ENCODE results near the gene ZBTB16. TPM values are rescaled to one million over a fixed set of nuclear protein-coding genes. Genes with fewer than 3 reads are reported as not detected.
A peak's percentile ranks its signal among the peaks of the same experiment; 100 is the strongest.

ZBTB16 gene
- polyA plus RNA-seq, 3 donors: 4.1 to 12.3 (median 8.3) TPM

DNA sequence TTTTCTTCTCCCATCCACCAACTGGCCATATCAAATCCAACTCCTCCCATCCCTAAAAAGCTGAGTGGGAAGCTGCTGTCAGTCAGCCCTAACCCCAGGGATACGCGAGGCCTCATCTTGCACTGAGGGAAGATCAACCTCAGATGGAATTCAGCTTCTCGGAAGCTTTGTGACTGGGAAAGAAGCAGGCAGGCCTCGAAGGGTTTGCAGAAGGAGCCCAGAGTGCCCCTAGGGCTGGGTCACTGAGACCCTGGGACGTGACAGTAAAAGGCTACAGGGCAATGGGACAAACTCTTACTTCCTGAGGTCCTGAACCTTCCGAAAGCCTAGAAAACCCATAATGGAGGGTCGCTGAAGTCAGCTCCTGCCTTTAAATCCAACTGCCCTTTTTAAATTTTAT is 202.3 kb downstream of the ZBTB16 start:
- no peak overlapping the region for H3K4me3 Mint-ChIP-seq
- Histone ChIP-seq H3K4me2 (replicated peaks; ENCODE audit: extremely low read depth, low read length, poor library complexity, severe bottlenecking) (no peak overlapping the region), H2AFZ (ENCODE audit: insufficient read depth, low read depth, low read length, poor library complexity, severe bottlenecking) (no peak overlapping the region), H3K4me1 (ENCODE audit: control insufficient read depth in 1 of 2, insufficient read depth in 2 of 2, low read length in 2 of 2) (peaks cover 28% of the 10 kb centered on the region in 2 donors), H4K20me1 (ENCODE audit: insufficient read depth, low read length) (no peaks in the 10 kb centered on the region), H3K9me3 (replicated peaks in 1 of 2; ENCODE audit: control insufficient read depth in 1 of 2, insufficient read depth in 1 of 2, low read length in 2 of 2) (no peaks in the 10 kb centered on the region), H3K4me3 (replicated peaks in 1 of 3; ENCODE audit: low read depth in 2 of 3, low read length in 3 of 3) (no peak overlapping the region), H3K27me3 (ENCODE audit: control insufficient read depth in 2 of 2, insufficient read depth in 2 of 2, low read length in 2 of 2) (peaks cover 0 to 4% of the 10 kb centered on the region in 2 donors), H3K27ac (ENCODE audit: low read depth in 1 of 2, low read length in 2 of 2) (no peak overlapping the region), H3K79me2 (ENCODE audit: insufficient read depth, low read length) (no peaks in the 10 kb centered on the region), H3K36me3 (replicated peaks in 1 of 2; ENCODE audit: control insufficient read depth in 1 of 2, insufficient read depth in 2 of 2, low read length in 2 of 2) (no peaks in the 10 kb centered on the region), H3K9ac (ENCODE audit: insufficient read depth, low read length, poor library complexity, severe bottlenecking) (no peak overlapping the region)
- intact Hi-C loops (cut with micrococcal nuclease): loop anchor here (2.0 to 5.0 kb wide), 4 partner anchors 225 to 365 kb away; no protein-coding TSS in a partner anchor
- WGBS (ENCODE audit: insufficient coverage): 94% methylated on average over 6 of the region's 7 CpGs
- no peak overlapping the region for H3K27ac Mint-ChIP-seq
- no peak for DNase-seq
- no peaks in the 10 kb centered on the region for H3K9me3 Mint-ChIP-seq
- no peaks in the 10 kb centered on the region for H3K36me3 Mint-ChIP-seq
- TF ChIP-seq, protein P1, sequence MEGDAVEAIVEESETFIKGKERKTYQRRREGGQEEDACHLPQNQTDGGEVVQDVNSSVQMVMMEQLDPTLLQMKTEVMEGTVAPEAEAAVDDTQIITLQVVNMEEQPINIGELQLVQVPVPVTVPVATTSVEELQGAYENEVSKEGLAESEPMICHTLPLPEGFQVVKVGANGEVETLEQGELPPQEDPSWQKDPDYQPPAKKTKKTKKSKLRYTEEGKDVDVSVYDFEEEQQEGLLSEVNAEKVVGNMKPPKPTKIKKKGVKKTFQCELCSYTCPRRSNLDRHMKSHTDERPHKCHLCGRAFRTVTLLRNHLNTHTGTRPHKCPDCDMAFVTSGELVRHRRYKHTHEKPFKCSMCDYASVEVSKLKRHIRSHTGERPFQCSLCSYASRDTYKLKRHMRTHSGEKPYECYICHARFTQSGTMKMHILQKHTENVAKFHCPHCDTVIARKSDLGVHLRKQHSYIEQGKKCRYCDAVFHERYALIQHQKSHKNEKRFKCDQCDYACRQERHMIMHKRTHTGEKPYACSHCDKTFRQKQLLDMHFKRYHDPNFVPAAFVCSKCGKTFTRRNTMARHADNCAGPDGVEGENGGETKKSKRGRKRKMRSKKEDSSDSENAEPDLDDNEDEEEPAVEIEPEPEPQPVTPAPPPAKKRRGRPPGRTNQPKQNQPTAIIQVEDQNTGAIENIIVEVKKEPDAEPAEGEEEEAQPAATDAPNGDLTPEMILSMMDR (IDR thresholded peaks at IDR 0.05): no peak
- peaks cover 22% of the 10 kb centered on the region for H3K4me1 Mint-ChIP-seq
- H3K27me3 Mint-ChIP-seq (ENCODE audit: low read depth in 3 of 3): peaks cover 0 to 4% (median 0%) of the 10 kb centered on the region in 3 donors

DNA sequence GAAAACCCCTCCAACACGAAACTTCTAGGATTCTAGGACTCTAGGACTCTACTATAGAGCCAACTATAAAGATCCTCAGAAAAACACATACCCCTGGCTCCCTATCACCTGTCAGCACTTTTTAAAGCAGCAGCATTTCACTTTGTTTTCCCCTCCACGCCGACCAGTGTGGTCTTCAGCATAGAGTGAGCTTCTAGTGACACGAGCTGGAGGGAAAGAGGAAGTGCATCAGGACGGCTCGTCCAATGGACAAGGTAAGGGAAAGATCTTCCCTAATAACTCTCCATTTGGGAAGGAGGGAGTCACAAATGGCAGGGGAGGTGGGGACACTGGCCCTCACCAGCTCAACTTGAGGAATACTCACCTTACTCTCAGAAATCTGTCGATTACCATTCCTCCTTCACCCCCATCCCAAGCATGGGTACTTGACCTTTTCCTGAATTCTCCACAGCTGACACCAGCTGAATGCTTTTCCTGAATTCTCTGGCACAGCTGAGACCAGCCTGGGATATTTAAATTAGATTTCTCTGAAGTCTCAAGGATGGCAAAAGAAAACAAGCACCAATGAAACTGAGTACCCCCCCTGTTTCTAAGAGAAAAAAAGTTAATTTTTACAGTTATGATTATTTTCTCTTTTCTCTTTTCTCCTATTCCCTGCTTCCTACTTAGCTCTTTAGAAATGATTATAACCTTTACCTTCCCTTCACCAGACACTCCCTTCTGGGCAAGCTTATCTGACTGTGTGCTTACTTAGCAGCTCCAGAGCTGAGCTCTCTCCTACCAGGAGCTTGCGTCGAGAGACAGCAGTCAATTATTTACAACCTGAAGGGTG is 203.4 kb downstream of the ZBTB16 start:
- Histone ChIP-seq H3K4me1 (ENCODE audit: control insufficient read depth in 1 of 2, insufficient read depth in 2 of 2, low read length in 2 of 2) (peaks cover 28% of the 10 kb centered on the region in 2 donors), H3K4me2 (replicated peaks; ENCODE audit: extremely low read depth, low read length, poor library complexity, severe bottlenecking) (no peak overlapping the region), H3K36me3 (replicated peaks in 1 of 2; ENCODE audit: control insufficient read depth in 1 of 2, insufficient read depth in 2 of 2, low read length in 2 of 2) (no peaks in the 10 kb centered on the region), H3K27ac (ENCODE audit: low read depth in 1 of 2, low read length in 2 of 2) (no peak overlapping the region), H3K79me2 (ENCODE audit: insufficient read depth, low read length) (no peaks in the 10 kb centered on the region), H3K9ac (ENCODE audit: insufficient read depth, low read length, poor library complexity, severe bottlenecking) (no peak overlapping the region), H4K20me1 (ENCODE audit: insufficient read depth, low read length) (no peaks in the 10 kb centered on the region), H3K9me3 (replicated peaks in 1 of 2; ENCODE audit: control insufficient read depth in 1 of 2, insufficient read depth in 1 of 2, low read length in 2 of 2) (no peaks in the 10 kb centered on the region), H2AFZ (ENCODE audit: insufficient read depth, low read depth, low read length, poor library complexity, severe bottlenecking) (no peak overlapping the region), H3K4me3 (replicated peaks in 1 of 3; ENCODE audit: low read depth in 2 of 3, low read length in 3 of 3) (no peak overlapping the region), H3K27me3 (ENCODE audit: control insufficient read depth in 2 of 2, insufficient read depth in 2 of 2, low read length in 2 of 2) (peaks cover 0 to 4% of the 10 kb centered on the region in 2 donors)
- DNase-seq: peak; percentile 13 to 45 (median 44)
- Mint-ChIP-seq H3K27ac (no peak overlapping the region), H3K4me1 (peaks cover 22% of the 10 kb centered on the region), H3K9me3 (no peaks in the 10 kb centered on the region), H3K4me3 (no peak overlapping the region), H3K27me3 (ENCODE audit: low read depth in 3 of 3) (peaks cover 0 to 4% (median 0%) of the 10 kb centered on the region in 3 donors), H3K36me3 (no peaks in the 10 kb centered on the region)
- intact Hi-C loops (cut with micrococcal nuclease): loop anchor here (2.0 to 5.0 kb wide), 2 partner anchors 268 to 366 kb away; no protein-coding TSS in a partner anchor
- TF ChIP-seq, protein P1 (IDR thresholded peaks at IDR 0.05): peak; percentile 55
- 72% methylated on average over 3 of the region's 9 CpGs for WGBS (ENCODE audit: insufficient coverage)
